Fibroblast of skin of left quadriceps (primary cell): Measurements from ENCODE around the gene ADAMTS2.

ENCODE experiments used
- DNase-seq, 2 experiments: peaks; one replicate each; pipeline ENCODE4 v3.0.0-alpha.2; 2013; ENCODE audit warnings: low read depth in 2 of 2

ADAMTS2 gene

GRCh38 chr5:179124853-179125788, 220.1 kb downstream of the ADAMTS2 start:
- no peak for DNase-seq

- no peak for DNase-seq
Measured at GRCh38 chr5:179124273-179124852, 220.9 kb downstream of the ADAMTS2 start.

- DNase-seq = no peak
Measured at GRCh38 chr5:179123491-179124272, 221.6 kb downstream of the ADAMTS2 start.

GRCh38 chr5:179123109-179123426, 222.2 kb downstream of the ADAMTS2 start:
- no peak for DNase-seq

- no peak for DNase-seq
Measured at GRCh38 chr5:179122411-179123108, 222.7 kb downstream of the ADAMTS2 start.

GRCh38 chr5:179121667-179122111, 223.6 kb downstream of the ADAMTS2 start:
- no peak for DNase-seq

GRCh38 chr5:179120951-179121666, 224.2 kb downstream of the ADAMTS2 start:
- DNase-seq = no peak

GRCh38 chr5:179120421-179120861, 224.8 kb downstream of the ADAMTS2 start:
- DNase-seq = no peak

GRCh38 chr5:179119415-179120170, 225.7 kb downstream of the ADAMTS2 start:
- DNase-seq = no peak

GRCh38 chr5:179118756-179119414, 226.4 kb downstream of the ADAMTS2 start:
- no peak for DNase-seq

GRCh38 chr5:179118338-179118737, 226.9 kb downstream of the ADAMTS2 start:
- no peak for DNase-seq

- no peak for DNase-seq
Measured at GRCh38 chr5:179115845-179116524, 229.3 kb downstream of the ADAMTS2 start.

GRCh38 chr5:179115307-179115706, 230.0 kb downstream of the ADAMTS2 start:
- DNase-seq = no peak

- no peak for DNase-seq
Measured at GRCh38 chr5:179114756-179115155, 230.5 kb downstream of the ADAMTS2 start.

- DNase-seq = no peak
Measured at GRCh38 chr5:179113945-179114641, 231.2 kb downstream of the ADAMTS2 start.

GRCh38 chr5:179113143-179113530, 232.1 kb downstream of the ADAMTS2 start:
- DNase-seq = no peak

- no peak for DNase-seq
Measured at GRCh38 chr5:179112469-179113142, 232.7 kb downstream of the ADAMTS2 start.
